Liver (tissue), 9 donors: ENCODE data around the gene ZNRF4. TPM values are rescaled to one million over a fixed set of nuclear protein-coding genes. Genes with fewer than 3 reads are reported as not detected.

Experiments used
- DNase-seq: peaks from one replicate; pipeline ENCODE4 v3.0.0-alpha.2; 2017; ENCODE audit warnings: low spot score
- H3K27ac ChIP-seq, 2 donors: one replicate each; pipeline ENCODE4 v1.7.0; 2013; ENCODE audit warnings: inconsistent platforms in 2 of 2, low read length in 2 of 2, control low read depth in 1 of 2, low read depth in 1 of 2, mild to moderate bottlenecking in 1 of 2
- H3K27me3 ChIP-seq, 4 donors: one replicate each; pipeline versions ENCODE4 v1.6.1 to v1.7.0; 2013; ENCODE audit warnings: low read length in 3 of 4, inconsistent platforms in 1 of 4, mild to moderate bottlenecking in 1 of 4, moderate library complexity in 1 of 4; ENCODE audit not compliant: control insufficient read depth in 4 of 4, insufficient read depth in 4 of 4
- H3K36me3 ChIP-seq, 4 donors: one replicate each; pipeline versions ENCODE4 v1.6.1 to v1.7.0; 2013; ENCODE audit warnings: low read length in 3 of 4, mild to moderate bottlenecking in 3 of 4, low read depth in 1 of 4, moderate library complexity in 1 of 4; ENCODE audit not compliant: control insufficient read depth in 4 of 4, insufficient read depth in 3 of 4
- H3K4me1 ChIP-seq, 4 donors: one replicate each; pipeline versions ENCODE4 v1.6.1 to v1.7.0; 2013; ENCODE audit warnings: low read length in 3 of 4, mild to moderate bottlenecking in 3 of 4, moderate library complexity in 1 of 4; ENCODE audit not compliant: control insufficient read depth in 4 of 4, insufficient read depth in 4 of 4
- H3K4me3 ChIP-seq, 3 donors: one replicate each; pipeline versions ENCODE4 v1.6.1 to v1.7.0; 2013; ENCODE audit warnings: low read length in 3 of 3, control low read depth in 1 of 3, low read depth in 1 of 3, mild to moderate bottlenecking in 1 of 3
- H3K9ac ChIP-seq, 2 donors: one replicate each; pipeline ENCODE4 v1.7.0; 2013; ENCODE audit warnings: low read length in 2 of 2, mild to moderate bottlenecking in 2 of 2, moderate library complexity in 2 of 2, control low read depth in 1 of 2, low read depth in 1 of 2
- H3K9me3 ChIP-seq, 4 donors: one replicate each; pipeline versions ENCODE4 v1.6.1 to v1.7.0; 2013; ENCODE audit warnings: low read length in 3 of 4; ENCODE audit not compliant: control insufficient read depth in 4 of 4
- ATF3 ChIP-seq: IDR thresholded peaks from 2 replicates; pipeline ENCODE4 v1.6.1; 2016; ENCODE audit warnings: antibody characterized with exemption
- CTCF ChIP-seq: fragments of 150-350 bp; IDR thresholded peaks from 2 replicates; pipeline ENCODE4 v1.5.1; 2017; ENCODE audit warnings: improper control_type of control experiment, low read depth, low read length; ENCODE audit not compliant: missing input control
- EGR1 ChIP-seq, 2 donors: IDR thresholded peaks; 2 replicates each; pipeline ENCODE4 v1.6.1; 2016 to 2018; ENCODE audit warnings: antibody characterized with exemption in 2 of 2, low read depth in 2 of 2
- FOXA1 ChIP-seq: IDR thresholded peaks from 2 replicates; pipeline ENCODE4 v1.6.1; 2016; ENCODE audit warnings: antibody characterized with exemption
- FOXA2 ChIP-seq: IDR thresholded peaks from 2 replicates; pipeline ENCODE4 v1.6.1; 2016; ENCODE audit warnings: antibody characterized with exemption
- GABPA ChIP-seq, 2 donors: IDR thresholded peaks in 1 of 2; conservative IDR thresholded peaks in 1 of 2; 2 replicates each; pipeline ENCODE4 v1.6.1; 2016; ENCODE audit warnings: antibody characterized with exemption in 2 of 2, mild to moderate bottlenecking in 1 of 2, moderate library complexity in 1 of 2
- HNF4A ChIP-seq, 2 donors: conservative IDR thresholded peaks; 2 replicates each; pipeline ENCODE4 v1.6.1; 2016; ENCODE audit warnings: antibody characterized with exemption in 2 of 2, mild to moderate bottlenecking in 2 of 2
- HNF4G ChIP-seq: IDR thresholded peaks from 2 replicates; pipeline ENCODE4 v1.6.1; 2016; ENCODE audit warnings: antibody characterized with exemption
- JUND ChIP-seq, 2 donors: IDR thresholded peaks; 2 replicates each; pipeline ENCODE4 v1.6.1; 2016; ENCODE audit warnings: antibody characterized with exemption in 2 of 2
- MAX ChIP-seq: IDR thresholded peaks from 2 replicates; pipeline ENCODE4 v1.6.1; 2016; ENCODE audit warnings: antibody characterized with exemption
- NR2F2 ChIP-seq: IDR thresholded peaks from 2 replicates; pipeline ENCODE4 v1.6.1; 2016; ENCODE audit warnings: antibody characterized with exemption
- RAD21 ChIP-seq, 2 donors: IDR thresholded peaks; 2 replicates each; pipeline ENCODE4 v1.6.1; 2016; ENCODE audit warnings: antibody characterized with exemption in 2 of 2, mild to moderate bottlenecking in 2 of 2
- REST ChIP-seq: IDR thresholded peaks from 2 replicates; pipeline ENCODE4 v1.6.1; 2016; ENCODE audit warnings: antibody characterized with exemption, mild to moderate bottlenecking
- RXRA ChIP-seq, 2 donors: IDR thresholded peaks; 2 replicates each; pipeline ENCODE4 v1.6.1; 2017 to 2018; ENCODE audit warnings: antibody characterized with exemption in 2 of 2, mild to moderate bottlenecking in 1 of 2
- SP1 ChIP-seq: IDR thresholded peaks from 2 replicates; pipeline ENCODE4 v1.6.1; 2018; ENCODE audit warnings: antibody characterized with exemption, mild to moderate bottlenecking
- TAF1 ChIP-seq: conservative IDR thresholded peaks from 2 replicates; pipeline ENCODE4 v1.6.1; 2016; ENCODE audit warnings: antibody characterized with exemption, mild to moderate bottlenecking
- YY1 ChIP-seq: IDR thresholded peaks from 2 replicates; pipeline ENCODE4 v1.6.1; 2016; ENCODE audit warnings: antibody characterized with exemption, mild to moderate bottlenecking
- ZBTB33 ChIP-seq: IDR thresholded peaks from 2 replicates; pipeline ENCODE4 v1.6.1; 2016; ENCODE audit warnings: antibody characterized with exemption
- WGBS: extraction: QIAGEN DNeasy Blood & Tissue Kit; methylation state at CpG from one replicate; pipeline ENCODE4 v1.1.7; 2013; 5-methylcytosine and 5-hydroxymethylcytosine counted together
- polyA plus RNA-seq, 2 donors: library from polyadenylated mRNA; stranded (reverse) in 1 of 2; unstranded in 1 of 2; fragments of 200-250 nt in 1 of 2; fragments of >200 nt in 1 of 2; fragmentation: Nextera tagmentation in 1 of 2; extraction: Ambion mirVana in 1 of 2; gene quantifications; one replicate each; pipeline versions ENCODE4 v1.2.1 to v1.2.3, GENCODE V29; 2013 to 2015
- total RNA-seq, 2 donors: library from RNA; depleted of rRNA; stranded (reverse); fragments of >200 nt; gene quantifications; one replicate each; pipeline ENCODE4 v1.2.3, GENCODE V29; 2014
- donor health status: healthy.
- donor health status: healthy.
- donor health status: healthy.
- donor health status: healthy.
- donor health status: healthy.

ZNRF4 gene
- total and polyA plus RNA-seq, 4 donors, result not detected

- Histone ChIP-seq H3K9ac (no peak overlapping the region), H3K4me1 (peaks cover 13 to 19% (median 16%) of the 10 kb centered on the region in 4 donors), H3K4me3 (no peak overlapping the region), H3K27me3 (peaks cover 0 to 7% (median 0%) of the 10 kb centered on the region in 4 donors), H3K9me3 (no peaks in the 10 kb centered on the region), H3K27ac (no peak overlapping the region), H3K36me3 (no peaks in the 10 kb centered on the region)
- WGBS, result 49% methylated on average over 14 of the region's 14 CpGs
- no peak for TF ChIP-seq SP1
- no peak for TF ChIP-seq ATF3
- TF ChIP-seq TAF1, result no peak
- no peak for TF ChIP-seq EGR1 (IDR thresholded peaks at IDR 0.05; ENCODE audit: low read depth in 2 of 2)
- TF ChIP-seq GABPA (IDR thresholded peaks at IDR 0.05 in 1 of 2, conservative IDR thresholded peaks at IDR 0.05 in 1 of 2), result no peak
- no peak for TF ChIP-seq FOXA2
- TF ChIP-seq CTCF, result no peak
- TF ChIP-seq REST, result no peak
- TF ChIP-seq MAX, result no peak
- no peak for TF ChIP-seq HNF4A (conservative IDR thresholded peaks at IDR 0.05)
- TF ChIP-seq RXRA (IDR thresholded peaks at IDR 0.05), result no peak
- no peak for TF ChIP-seq ZBTB33
- no peak for TF ChIP-seq NR2F2
- no peak for TF ChIP-seq HNF4G
- TF ChIP-seq YY1, result no peak
- no peak for TF ChIP-seq RAD21 (IDR thresholded peaks at IDR 0.05)
- TF ChIP-seq JUND (IDR thresholded peaks at IDR 0.05), result no peak
- TF ChIP-seq FOXA1, result no peak
- no peak for DNase-seq
Observed at GRCh38 chr19:5479958-5480357, 24.7 kb downstream of the ZNRF4 start.
